Astrocyte (in vitro differentiated cells and primary cell): ENCODE results near the gene SKA2. TPM values are rescaled to one million over a fixed set of nuclear protein-coding genes. Genes with fewer than 3 reads are reported as not detected.

Experiments used
- DNase-seq: peaks from one replicate; pipeline ENCODE4 v3.0.0-alpha.2; 2010; ENCODE audit warnings: low read depth
- FAIRE-seq: peaks from 2 replicates; lab custom pipeline; 2011; peaks lifted over from hg19 to GRCh38; lab: Jason Lieb, UNC
- H2AFZ ChIP-seq: 2 replicates; pipeline ENCODE4 v1.6.0; 2012; ENCODE audit warnings: low read depth, low read length, inconsistent platforms
- H3K27ac ChIP-seq: 2 replicates; pipeline ENCODE4 v1.5.1; 2011; ENCODE audit warnings: low read depth, low read length, inconsistent platforms
- H3K27me3 ChIP-seq: 2 replicates; pipeline ENCODE4 v1.6.0; 2011; ENCODE audit warnings: low read length, inconsistent platforms; ENCODE audit not compliant: insufficient read depth
- H3K36me3 ChIP-seq: 2 replicates; pipeline ENCODE4 v1.5.1; 2011; ENCODE audit warnings: low read length, inconsistent platforms; ENCODE audit not compliant: insufficient read depth
- H3K4me1 ChIP-seq: 2 replicates; pipeline ENCODE4 v1.5.1; 2011; ENCODE audit warnings: low read length, inconsistent platforms; ENCODE audit not compliant: insufficient read depth
- H3K4me2 ChIP-seq: 2 replicates; pipeline ENCODE4 v1.6.0; 2012; ENCODE audit warnings: low read length, inconsistent platforms
- H3K4me3 ChIP-seq: 2 replicates; pipeline ENCODE4 v1.5.1; 2011; ENCODE audit warnings: low read depth, mild to moderate bottlenecking, low read length, inconsistent platforms; ENCODE audit not compliant: insufficient read depth
- H3K79me2 ChIP-seq: 2 replicates; pipeline ENCODE4 v1.6.0; 2012; ENCODE audit warnings: mild to moderate bottlenecking, low read length, inconsistent platforms; ENCODE audit not compliant: insufficient read depth
- H3K9ac ChIP-seq: 2 replicates; pipeline ENCODE4 v1.6.0; 2012; ENCODE audit warnings: mild to moderate bottlenecking, low read length, inconsistent platforms
- H3K9me3 ChIP-seq: 2 replicates; pipeline ENCODE4 v1.5.1; 2012; ENCODE audit warnings: low read depth, mild to moderate bottlenecking, low read length, inconsistent platforms; ENCODE audit not compliant: insufficient read depth
- H4K20me1 ChIP-seq: 2 replicates; pipeline ENCODE4 v1.6.0; 2012; ENCODE audit warnings: low read length, inconsistent platforms; ENCODE audit not compliant: insufficient read depth
- H3K27ac Mint-ChIP-seq: one replicate; pipeline ENCODE4 v1.8.0; 2021; ENCODE audit warnings: mild to moderate bottlenecking, mixed read lengths; ENCODE audit not compliant: unreplicated experiment
- H3K27me3 Mint-ChIP-seq: one replicate; pipeline ENCODE4 v1.8.0; 2021; ENCODE audit warnings: low read depth, mixed read lengths; ENCODE audit not compliant: unreplicated experiment
- H3K36me3 Mint-ChIP-seq: one replicate; pipeline ENCODE4 v1.8.0; 2021; ENCODE audit warnings: low read depth, mixed read lengths; ENCODE audit not compliant: unreplicated experiment
- H3K4me1 Mint-ChIP-seq: one replicate; pipeline ENCODE4 v1.8.0; 2021; ENCODE audit warnings: low read depth, mixed read lengths; ENCODE audit not compliant: unreplicated experiment
- H3K4me3 Mint-ChIP-seq: one replicate; pipeline ENCODE4 v1.8.0; 2021; ENCODE audit warnings: mild to moderate bottlenecking, moderate library complexity, mixed read lengths; ENCODE audit not compliant: unreplicated experiment
- H3K9me3 Mint-ChIP-seq: one replicate; pipeline ENCODE4 v1.8.0; 2021; ENCODE audit warnings: mild to moderate bottlenecking, mixed read lengths; ENCODE audit not compliant: unreplicated experiment
- EZH2 ChIP-seq: IDR thresholded peaks from 2 replicates; pipeline ENCODE4 v1.6.1; 2012; ENCODE audit warnings: mild to moderate bottlenecking, low read length, inconsistent platforms; ENCODE audit not compliant: insufficient read depth
- total RNA-seq: library from RNA; stranded (reverse); gene quantifications from 2 replicates; pipeline ENCODE4 v1.2.1, GENCODE V29; 2021
- TF ChIP-seq, protein P1 (sequence below): IDR thresholded peaks from 2 replicates; pipeline ENCODE4 v1.5.1; 2011; ENCODE audit warnings: low read depth, mild to moderate bottlenecking, inconsistent platforms, low read length, moderate library complexity; ENCODE audit not compliant: insufficient read depth

SKA2 gene
- total RNA-seq, 1 donor from 2014 or later: 42.6 TPM

DNA sequence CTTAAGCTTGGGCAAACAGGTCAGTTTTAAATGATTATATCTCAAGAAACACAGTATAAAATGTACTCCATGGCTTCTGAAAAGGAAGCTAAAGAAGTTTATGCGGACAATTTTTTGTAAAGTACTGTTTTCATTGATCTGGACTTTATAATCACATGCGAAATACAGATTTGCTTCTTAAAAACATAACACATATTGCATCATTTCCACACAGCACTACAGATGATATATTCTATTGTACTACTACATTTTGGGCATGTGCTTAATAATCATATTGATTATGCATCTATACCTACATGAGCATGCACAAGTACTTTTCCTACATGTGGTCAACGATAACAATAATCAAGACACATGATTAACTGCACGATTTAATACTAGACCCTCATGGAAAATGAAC is 70.8 kb downstream of the SKA2 start:
- no peak overlapping the region for H3K9ac ChIP-seq
- DNase-seq (no peak), FAIRE-seq (no peak)
- Mint-ChIP-seq H3K9me3 (no peaks in the 10 kb centered on the region), H3K27me3 (no peaks in the 10 kb centered on the region), H3K36me3 (peaks cover 2% of the 10 kb centered on the region), H3K4me3 (no peak overlapping the region), H3K4me1 (no peaks in the 10 kb centered on the region), H3K27ac (no peak overlapping the region)
- H3K36me3 ChIP-seq: peaks cover 22% of the 10 kb centered on the region
- TF ChIP-seq EZH2: no peak
- TF ChIP-seq, protein P1, sequence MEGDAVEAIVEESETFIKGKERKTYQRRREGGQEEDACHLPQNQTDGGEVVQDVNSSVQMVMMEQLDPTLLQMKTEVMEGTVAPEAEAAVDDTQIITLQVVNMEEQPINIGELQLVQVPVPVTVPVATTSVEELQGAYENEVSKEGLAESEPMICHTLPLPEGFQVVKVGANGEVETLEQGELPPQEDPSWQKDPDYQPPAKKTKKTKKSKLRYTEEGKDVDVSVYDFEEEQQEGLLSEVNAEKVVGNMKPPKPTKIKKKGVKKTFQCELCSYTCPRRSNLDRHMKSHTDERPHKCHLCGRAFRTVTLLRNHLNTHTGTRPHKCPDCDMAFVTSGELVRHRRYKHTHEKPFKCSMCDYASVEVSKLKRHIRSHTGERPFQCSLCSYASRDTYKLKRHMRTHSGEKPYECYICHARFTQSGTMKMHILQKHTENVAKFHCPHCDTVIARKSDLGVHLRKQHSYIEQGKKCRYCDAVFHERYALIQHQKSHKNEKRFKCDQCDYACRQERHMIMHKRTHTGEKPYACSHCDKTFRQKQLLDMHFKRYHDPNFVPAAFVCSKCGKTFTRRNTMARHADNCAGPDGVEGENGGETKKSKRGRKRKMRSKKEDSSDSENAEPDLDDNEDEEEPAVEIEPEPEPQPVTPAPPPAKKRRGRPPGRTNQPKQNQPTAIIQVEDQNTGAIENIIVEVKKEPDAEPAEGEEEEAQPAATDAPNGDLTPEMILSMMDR: no peak
- no peaks in the 10 kb centered on the region for H4K20me1 ChIP-seq
- no peak overlapping the region for H2AFZ ChIP-seq
- no peak overlapping the region for H3K4me3 ChIP-seq
- no peaks in the 10 kb centered on the region for H3K9me3 ChIP-seq
- H3K27ac ChIP-seq: no peak overlapping the region
- H3K27me3 ChIP-seq: no peaks in the 10 kb centered on the region
- no peaks in the 10 kb centered on the region for H3K4me1 ChIP-seq
- H3K4me2 ChIP-seq: no peak overlapping the region
- H3K79me2 ChIP-seq: peaks cover 4% of the 10 kb centered on the region

GRCh38 chr17:59074494-59074893 is 80.5 kb downstream of the SKA2 start:
- H3K9ac ChIP-seq: no peak overlapping the region
- H3K9me3 Mint-ChIP-seq: no peaks in the 10 kb centered on the region
- peak; percentile 48 for DNase-seq

GRCh38 chr17:59073972-59074371 is 81.0 kb downstream of the SKA2 start:
- Histone ChIP-seq H3K36me3 (peaks cover 30% of the 10 kb centered on the region), H3K4me2 (no peak overlapping the region), H3K4me1 (no peaks in the 10 kb centered on the region), H3K9ac (peak overlapping the region; percentile 12), H2AFZ (no peak overlapping the region), H3K79me2 (no peaks in the 10 kb centered on the region), H4K20me1 (no peaks in the 10 kb centered on the region), H3K27ac (peak overlapping the region; percentile 47), H3K27me3 (no peaks in the 10 kb centered on the region), H3K4me3 (no peak overlapping the region), H3K9me3 (no peaks in the 10 kb centered on the region)
- H3K27me3 Mint-ChIP-seq: no peaks in the 10 kb centered on the region
- H3K4me3 Mint-ChIP-seq: no peak overlapping the region
- H3K36me3 Mint-ChIP-seq: peaks cover 8% of the 10 kb centered on the region
- H3K27ac Mint-ChIP-seq: no peak overlapping the region
- TF ChIP-seq, protein P1: no peak
- TF ChIP-seq EZH2: no peak
- FAIRE-seq (no peak), DNase-seq (no peak)
- no peaks in the 10 kb centered on the region for H3K9me3 Mint-ChIP-seq
- H3K4me1 Mint-ChIP-seq: no peaks in the 10 kb centered on the region

More at GRCh38 chr17:59074494-59074893, 80.5 kb downstream of the SKA2 start:
- Histone ChIP-seq H4K20me1 (no peaks in the 10 kb centered on the region), H2AFZ (no peak overlapping the region), H3K9me3 (no peaks in the 10 kb centered on the region), H3K4me3 (no peak overlapping the region), H3K79me2 (no peaks in the 10 kb centered on the region), H3K4me2 (no peak overlapping the region), H3K36me3 (peaks cover 33% of the 10 kb centered on the region), H3K27me3 (no peaks in the 10 kb centered on the region), H3K27ac (peak overlapping the region; percentile 47), H3K4me1 (no peaks in the 10 kb centered on the region)
- no peak for FAIRE-seq
- Mint-ChIP-seq H3K4me1 (no peaks in the 10 kb centered on the region), H3K27me3 (no peaks in the 10 kb centered on the region), H3K4me3 (no peak overlapping the region), H3K27ac (no peak overlapping the region), H3K36me3 (peaks cover 9% of the 10 kb centered on the region)
- TF ChIP-seq, protein P1: no peak
- no peak for TF ChIP-seq EZH2
